ENCODE data around the gene ADAM10.

DNA sequence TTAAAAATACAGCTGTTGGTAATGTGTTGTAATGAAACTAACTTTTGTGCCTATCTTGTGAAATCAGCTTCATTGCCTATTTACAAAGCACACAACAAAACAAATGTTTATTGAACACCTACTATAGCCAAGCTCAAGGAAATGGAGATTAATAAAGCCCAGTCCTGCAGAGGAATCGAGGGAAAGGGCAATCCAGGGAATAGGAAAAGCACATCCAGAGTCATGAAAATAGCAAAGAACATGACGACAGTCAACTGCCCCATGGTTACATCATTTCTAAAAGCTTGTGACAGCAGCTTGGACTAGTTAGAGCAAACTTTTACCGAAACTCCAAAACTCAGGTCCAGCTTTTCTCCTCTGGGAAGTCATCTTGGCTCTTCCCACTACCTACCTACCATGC lies 160.5 kb downstream of the ADAM10 start:
- no peak for TF ChIP-seq TAF1 (IDR thresholded peaks at IDR 0.05; ENCODE audit: borderline replicate concordance, low read depth, low read length)
- no peak for TF ChIP-seq POLR2A (IDR thresholded peaks at IDR 0.05; ENCODE audit: low read depth, low read length)

All from GM12892 (cell line).